ENCODE measurements around the gene MIPEP.

GRCh38 chr13:23703246-23703860 lies 185.8 kb downstream of the MIPEP start:
- TF ChIP-seq POLR2A (IDR thresholded peaks at IDR 0.05; ENCODE audit: low read depth) (no peak), CTCF (IDR thresholded peaks at IDR 0.05) (no peak)
